Natural killer cell (primary cell): ENCODE data around the gene LYRM2. TPM values are rescaled to one million over a fixed set of nuclear protein-coding genes. Genes with fewer than 3 reads are reported as not detected.
A peak's percentile ranks its signal among the peaks of the same experiment; 100 is the strongest.

ENCODE experiments used
- ATAC-seq, 3 donors: fragments of 150-1000 bp in 2 of 3; fragments of 200-7000 bp in 1 of 3; cut with Tn5 transposase; 1 replicate in 1 of 3; 2 replicates in 2 of 3; pipeline ENCODE4 v1.10.0; 2021; ENCODE audit warnings: mild to moderate bottlenecking in 2 of 3, moderate library complexity in 2 of 3
- DNase-seq, 2 donors: peaks; one replicate each; pipeline versions ENCODE4 v3.0.0 to v3.0.0-alpha.2; 2013 to 2021; ENCODE audit warnings: mixed read lengths in 1 of 2
- H3K27ac ChIP-seq: one replicate; pipeline ENCODE4 v1.5.1; 2013; ENCODE audit warnings: mild to moderate bottlenecking, low read length
- H3K27me3 ChIP-seq: one replicate; pipeline ENCODE4 v1.6.1; 2013; ENCODE audit warnings: low read length; ENCODE audit not compliant: control insufficient read depth, insufficient read depth
- H3K36me3 ChIP-seq: one replicate; pipeline ENCODE4 v1.6.1; 2013; ENCODE audit warnings: low read length; ENCODE audit not compliant: control insufficient read depth, insufficient read depth
- H3K4me1 ChIP-seq: one replicate; pipeline ENCODE4 v1.6.1; 2013; ENCODE audit warnings: low read length; ENCODE audit not compliant: control insufficient read depth, insufficient read depth
- H3K4me3 ChIP-seq: one replicate; pipeline ENCODE4 v1.5.1; 2013; ENCODE audit warnings: low read length
- H3K9me3 ChIP-seq: one replicate; pipeline ENCODE4 v1.6.1; 2013; ENCODE audit warnings: low read length; ENCODE audit not compliant: control insufficient read depth, insufficient read depth
- H3K27ac Mint-ChIP-seq, 2 donors: one replicate each; pipeline ENCODE4 v1.8.0; 2022; ENCODE audit warnings: mild to moderate bottlenecking in 2 of 2, mixed read lengths in 2 of 2, moderate library complexity in 1 of 2
- H3K27me3 Mint-ChIP-seq, 2 donors: one replicate each; pipeline ENCODE4 v1.8.0; 2022; ENCODE audit warnings: low read depth in 2 of 2, mixed read lengths in 2 of 2
- H3K36me3 Mint-ChIP-seq: one replicate; pipeline ENCODE4 v1.8.0; 2022; ENCODE audit warnings: mixed read lengths
- H3K4me1 Mint-ChIP-seq, 2 donors: one replicate each; pipeline ENCODE4 v1.8.0; 2022; ENCODE audit warnings: mixed read lengths in 2 of 2
- H3K4me3 Mint-ChIP-seq: one replicate; pipeline ENCODE4 v1.8.0; 2022; ENCODE audit warnings: mild to moderate bottlenecking, moderate library complexity, mixed read lengths
- H3K9me3 Mint-ChIP-seq, 2 donors: one replicate each; pipeline ENCODE4 v1.8.0; 2022; ENCODE audit warnings: mixed read lengths in 2 of 2
- WGBS: methylation state at CpG from one replicate; pipeline ENCODE4 v1.1.7; 2013; ENCODE audit warnings: missing lambda C conversion rate; ENCODE audit not compliant: insufficient coverage; 5-methylcytosine and 5-hydroxymethylcytosine counted together
- intact Hi-C: fragments of 100-400 bp; cut with micrococcal nuclease; formaldehyde crosslinking; loops from one replicate; pipeline ENCODE4 v1.14.2; 2022
- total RNA-seq, 4 donors: library from RNA; stranded (reverse); fragments of 120-200 nt in 1 of 4; gene quantifications; one replicate each; pipeline versions ENCODE4 v1.2.3 to v1.2.4, GENCODE V29; 2013 to 2022
- TF ChIP-seq, protein P1 (sequence below): fragments of 200-600 bp; IDR thresholded peaks from one replicate; pipeline ENCODE4 v1.8.0; 2022; ENCODE audit warnings: antibody characterized with exemption

The LYRM2 gene
- total RNA-seq, 3 donors from 2014 or later (not counting 1 experiment from before 2014, with no cell fraction given): 21.1 to 25.5 (median 25.0) TPM

DNA sequence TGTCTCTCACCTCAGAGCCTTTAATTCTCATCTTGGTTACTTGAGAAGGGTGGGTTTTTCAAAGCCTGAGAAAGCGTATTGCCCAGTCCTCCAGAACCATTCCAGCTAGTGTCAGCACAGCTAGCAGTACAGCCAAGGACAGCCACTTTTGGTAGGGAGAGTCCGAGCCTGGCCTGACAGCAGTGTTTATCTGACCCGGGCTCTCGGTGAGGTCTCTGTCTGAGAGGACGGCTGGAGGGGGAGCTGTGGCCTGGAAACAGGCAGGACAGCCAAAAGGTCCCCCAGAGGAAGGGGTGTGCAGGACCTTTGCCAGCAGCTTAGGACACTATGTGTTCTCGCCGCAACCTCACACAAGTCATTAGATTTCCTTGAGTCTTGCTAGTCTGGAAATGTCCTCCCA lies 38.8 kb downstream of the LYRM2 start:
- no peak for DNase-seq
- 91% methylated on average over 7 of the region's 7 CpGs for WGBS
- no peaks in the 10 kb centered on the region for H3K9me3 ChIP-seq

GRCh38 chr6:89597988-89598387 lies 40.6 kb downstream of the LYRM2 start:
- intact Hi-C loops: no loop called here
- H3K4me3 Mint-ChIP-seq: no peak overlapping the region
- H3K9me3 Mint-ChIP-seq: peaks cover 0 to 3% of the 10 kb centered on the region in 2 donors
- Histone ChIP-seq H3K36me3 (no peaks in the 10 kb centered on the region), H3K4me1 (peaks cover 5% of the 10 kb centered on the region), H3K9me3 (no peaks in the 10 kb centered on the region), H3K27me3 (no peaks in the 10 kb centered on the region), H3K27ac (no peak overlapping the region), H3K4me3 (no peak overlapping the region)
- H3K4me1 Mint-ChIP-seq: peaks cover 10 to 12% of the 10 kb centered on the region in 2 donors
- WGBS: 27% methylated on average over 3 of the region's 3 CpGs
- no peak overlapping the region for H3K27ac Mint-ChIP-seq
- DNase-seq (no peak), ATAC-seq (no peak)
- no peaks in the 10 kb centered on the region for H3K27me3 Mint-ChIP-seq
- TF ChIP-seq, protein P1, sequence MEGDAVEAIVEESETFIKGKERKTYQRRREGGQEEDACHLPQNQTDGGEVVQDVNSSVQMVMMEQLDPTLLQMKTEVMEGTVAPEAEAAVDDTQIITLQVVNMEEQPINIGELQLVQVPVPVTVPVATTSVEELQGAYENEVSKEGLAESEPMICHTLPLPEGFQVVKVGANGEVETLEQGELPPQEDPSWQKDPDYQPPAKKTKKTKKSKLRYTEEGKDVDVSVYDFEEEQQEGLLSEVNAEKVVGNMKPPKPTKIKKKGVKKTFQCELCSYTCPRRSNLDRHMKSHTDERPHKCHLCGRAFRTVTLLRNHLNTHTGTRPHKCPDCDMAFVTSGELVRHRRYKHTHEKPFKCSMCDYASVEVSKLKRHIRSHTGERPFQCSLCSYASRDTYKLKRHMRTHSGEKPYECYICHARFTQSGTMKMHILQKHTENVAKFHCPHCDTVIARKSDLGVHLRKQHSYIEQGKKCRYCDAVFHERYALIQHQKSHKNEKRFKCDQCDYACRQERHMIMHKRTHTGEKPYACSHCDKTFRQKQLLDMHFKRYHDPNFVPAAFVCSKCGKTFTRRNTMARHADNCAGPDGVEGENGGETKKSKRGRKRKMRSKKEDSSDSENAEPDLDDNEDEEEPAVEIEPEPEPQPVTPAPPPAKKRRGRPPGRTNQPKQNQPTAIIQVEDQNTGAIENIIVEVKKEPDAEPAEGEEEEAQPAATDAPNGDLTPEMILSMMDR: no peak
- no peaks in the 10 kb centered on the region for H3K36me3 Mint-ChIP-seq

More for the DNA sequence above, 38.8 kb downstream of the LYRM2 start:
- TF ChIP-seq, protein P1: no peak
- no peak overlapping the region for H3K4me3 ChIP-seq
- no peaks in the 10 kb centered on the region for H3K36me3 ChIP-seq
- intact Hi-C loops: no loop called here
- H3K36me3 Mint-ChIP-seq: no peaks in the 10 kb centered on the region
- no peak for ATAC-seq
- peaks cover 10 to 12% of the 10 kb centered on the region in 2 donors for H3K4me1 Mint-ChIP-seq
- no peaks in the 10 kb centered on the region for H3K27me3 Mint-ChIP-seq
- peaks cover 0 to 3% of the 10 kb centered on the region in 2 donors for H3K9me3 Mint-ChIP-seq
- H3K27me3 ChIP-seq: no peaks in the 10 kb centered on the region
- no peak overlapping the region for H3K27ac ChIP-seq
- H3K4me1 ChIP-seq: peaks cover 5% of the 10 kb centered on the region
- H3K27ac Mint-ChIP-seq: no peak overlapping the region
- no peak overlapping the region for H3K4me3 Mint-ChIP-seq

GRCh38 chr6:89597372-89597771 lies 41.2 kb downstream of the LYRM2 start:
- Histone ChIP-seq H3K4me1 (peaks cover 5% of the 10 kb centered on the region), H3K4me3 (no peak overlapping the region), H3K9me3 (no peaks in the 10 kb centered on the region), H3K27ac (no peak overlapping the region), H3K27me3 (no peaks in the 10 kb centered on the region), H3K36me3 (no peaks in the 10 kb centered on the region)
- no peaks in the 10 kb centered on the region for H3K27me3 Mint-ChIP-seq
- peaks cover 0 to 3% of the 10 kb centered on the region in 2 donors for H3K9me3 Mint-ChIP-seq
- DNase-seq: no peak
- no peak overlapping the region for H3K27ac Mint-ChIP-seq
- WGBS: 50% methylated on average over 2 of the region's 2 CpGs
- H3K36me3 Mint-ChIP-seq: no peaks in the 10 kb centered on the region
- intact Hi-C loops: no loop called here
- no peak for ATAC-seq
- H3K4me3 Mint-ChIP-seq: no peak overlapping the region
- peaks cover 10 to 12% of the 10 kb centered on the region in 2 donors for H3K4me1 Mint-ChIP-seq
- TF ChIP-seq, protein P1: no peak

DNA sequence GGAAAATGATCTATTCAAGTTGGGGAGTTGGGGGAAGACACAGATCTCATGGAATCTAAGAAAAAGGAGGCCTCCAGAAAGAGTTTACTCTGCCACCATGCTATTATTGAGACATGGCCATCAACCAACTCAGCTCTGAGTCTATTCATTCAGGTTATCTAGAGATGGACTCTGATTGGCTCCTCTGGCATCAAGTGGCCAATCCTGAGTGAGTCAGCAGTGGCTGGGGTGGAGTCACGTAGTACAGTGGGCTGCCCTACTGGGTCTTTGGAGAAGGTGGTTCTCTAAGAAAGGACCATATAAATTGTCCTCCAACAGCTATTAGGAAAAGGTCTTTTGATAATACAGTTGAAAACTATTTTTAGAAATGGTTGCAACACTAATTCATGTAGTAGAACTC lies 42.1 kb downstream of the LYRM2 start:
- H3K27me3 Mint-ChIP-seq: no peaks in the 10 kb centered on the region
- Histone ChIP-seq H3K4me1 (peaks cover 5% of the 10 kb centered on the region), H3K9me3 (no peaks in the 10 kb centered on the region), H3K36me3 (no peaks in the 10 kb centered on the region), H3K27me3 (no peaks in the 10 kb centered on the region), H3K27ac (no peak overlapping the region), H3K4me3 (no peak overlapping the region)
- H3K27ac Mint-ChIP-seq: peak overlapping the region in 1 of 2 donors; percentile 33
- TF ChIP-seq, protein P1: no peak
- H3K4me3 Mint-ChIP-seq: no peak overlapping the region
- WGBS: no CpG with 5 or more reads among the region's 1 CpG
- ATAC-seq (no peak), DNase-seq (no peak)
- peaks cover 10 to 12% of the 10 kb centered on the region in 2 donors for H3K4me1 Mint-ChIP-seq
- H3K9me3 Mint-ChIP-seq: peaks cover 0 to 3% of the 10 kb centered on the region in 2 donors
- no peaks in the 10 kb centered on the region for H3K36me3 Mint-ChIP-seq
- intact Hi-C loops: no loop called here
